ENCODE results near the gene SURF2. TPM values are rescaled to one million over a fixed set of nuclear protein-coding genes. Genes with fewer than 3 reads are reported as not detected.

The SURF2 gene
- total and polyA plus RNA-seq, 9 of the 15 experiments (the other 6 are each of a cell fraction or from before 2014, with no cell fraction given) = 5.5 to 82.5 (median 21.3) TPM

- TF ChIP-seq CBX2 (IDR thresholded peaks at IDR 0.05; ENCODE audit: insufficient read depth, low read length, poor library complexity, severe bottlenecking) (no peak), E2F4 (CRISPR knock-in tag; IDR thresholded peaks at IDR 0.05; ENCODE audit: low read depth) (no peak), ZNF197 (CRISPR knock-in tag; IDR thresholded peaks at IDR 0.05; ENCODE audit: low read depth) (no peak), ZBTB40 (IDR thresholded peaks at IDR 0.05) (no peak), ZBTB40 (CRISPR knock-in tag; IDR thresholded peaks at IDR 0.05) (0 out of 2 replicates have a peak, but pooled peaks have one; percentile 7), HMGN3 (IDR thresholded peaks at IDR 0.05; ENCODE audit: borderline replicate concordance, extremely low read depth, insufficient read length, low read depth, low read length) (peak; percentile 27), HOXB6 (CRISPR knock-in tag; IDR thresholded peaks at IDR 0.05; ENCODE audit: borderline replicate concordance) (no peak), ZNF232 (CRISPR knock-in tag; IDR thresholded peaks at IDR 0.05) (peak; percentile 79; the same call in 1 of the 2 replicates), ILK (tag; IDR thresholded peaks at IDR 0.05; ENCODE audit: borderline replicate concordance, low read depth) (no peak), POLR2B (IDR thresholded peaks at IDR 0.05; ENCODE audit: low read depth, partially characterized antibody) (peak; percentile 23), CBX5 (IDR thresholded peaks at IDR 0.05; ENCODE audit: borderline replicate concordance, low read depth) (no peak), NFRKB (IDR thresholded peaks at IDR 0.05; ENCODE audit: low read depth) (no peak), MLX (CRISPR knock-in tag; conservative IDR thresholded peaks at IDR 0.05) (no peak), ZNF77 (CRISPR knock-in tag; IDR thresholded peaks at IDR 0.05) (no peak), BRCA1 (IDR thresholded peaks at IDR 0.05) (no peak), BRCA1 (CRISPR knock-in tag; IDR thresholded peaks at IDR 0.05) (no peak), PTRF (tag; IDR thresholded peaks at IDR 0.05) (no peak)
Observed at GRCh38 chr9:133375724-133376654, 19.6 kb downstream of the SURF2 start, which contains the start of the genes STKLD1 and SURF4 (continued).
